ENCODE data around the gene ZFP3. TPM values are rescaled to one million over a fixed set of nuclear protein-coding genes. Genes with fewer than 3 reads are reported as not detected.
"Not testable (repeated sequence)": the region's sequence is repeated elsewhere in the genome, so short reads cannot be mapped to it uniquely, and the experiment has no call there.

ZFP3 gene
- total RNA-seq (2014; rRNA removed), result 0.06 and 0.17 TPM in 2 replicates
- polyA plus RNA-seq (2012), result 0.16 TPM

DNA sequence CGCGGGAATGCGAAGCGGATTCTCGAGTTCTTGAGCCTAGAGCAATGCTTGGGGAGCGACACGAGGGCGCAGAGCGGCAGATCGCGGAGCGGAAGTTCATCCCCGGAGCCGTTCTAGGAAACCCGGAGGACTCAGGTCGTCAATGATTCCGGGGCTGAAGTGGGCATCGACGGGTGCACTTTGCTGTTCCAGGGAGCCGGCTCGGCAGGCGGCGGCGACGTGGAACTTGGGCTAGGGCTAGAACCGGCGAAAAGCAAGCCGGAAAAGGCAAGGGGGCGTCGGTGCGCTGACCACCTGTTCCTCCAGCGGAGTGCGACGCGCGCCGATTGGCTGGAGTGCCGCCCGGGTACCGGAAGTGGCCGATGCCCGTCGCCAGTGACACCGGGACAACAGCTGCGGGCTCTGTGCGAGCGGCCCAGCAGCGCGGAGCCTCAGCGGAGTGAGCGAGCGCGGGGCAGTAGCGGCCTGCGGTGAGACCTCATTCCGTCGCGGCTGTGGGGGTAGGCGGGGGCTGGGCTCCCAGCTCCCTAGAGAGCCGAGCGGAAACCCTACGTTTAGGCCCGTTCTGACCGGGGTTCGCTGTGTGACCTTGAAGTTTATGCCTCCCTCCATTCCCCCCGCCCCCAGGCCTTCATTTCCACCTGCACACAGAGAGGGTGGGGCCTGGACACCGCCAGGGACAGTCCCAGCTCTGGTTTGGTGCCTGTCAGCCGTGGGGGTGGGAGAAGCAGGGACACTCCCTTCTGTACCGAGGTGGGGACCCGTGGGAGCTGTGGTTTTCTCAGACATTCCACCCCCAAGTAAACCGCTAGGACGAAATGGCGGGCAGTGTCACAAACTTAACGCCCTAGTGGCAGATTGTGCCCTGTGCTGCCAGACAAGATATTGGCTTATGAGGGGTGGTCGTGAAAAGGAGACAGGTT, at the start of gene ZFP3:
Gene ZFP3, plus strand, starts transcription at position 362 of the 923 bp plus-strand sequence. CDS start 13,038 bp downstream, outside the sequence.
- peak; percentile 24 for DNase-seq (ENCODE audit: low read depth)

DNA sequence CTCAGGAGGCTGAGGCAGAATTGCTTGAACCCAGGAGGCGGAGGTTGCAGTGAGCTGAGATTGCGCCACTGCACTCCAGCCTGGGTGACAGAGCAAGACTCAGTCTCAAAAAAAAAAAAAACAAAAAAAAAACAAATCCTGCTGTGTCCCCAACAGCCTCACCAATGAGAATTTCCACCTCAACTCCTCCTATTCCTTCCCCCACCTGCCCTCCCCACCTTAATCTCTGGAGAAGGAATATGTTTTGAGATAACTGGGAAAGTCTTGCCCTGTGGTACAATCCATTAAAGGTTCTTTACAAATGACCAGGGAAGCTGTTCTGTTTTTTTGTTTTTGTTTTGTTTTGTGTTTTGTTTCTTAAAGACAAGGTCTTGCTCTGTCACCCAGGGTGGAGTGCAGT, 48.1 kb upstream of the ZFP3 start:
- DNase-seq (ENCODE audit: low read depth), result not testable (repeated sequence)

DNA sequence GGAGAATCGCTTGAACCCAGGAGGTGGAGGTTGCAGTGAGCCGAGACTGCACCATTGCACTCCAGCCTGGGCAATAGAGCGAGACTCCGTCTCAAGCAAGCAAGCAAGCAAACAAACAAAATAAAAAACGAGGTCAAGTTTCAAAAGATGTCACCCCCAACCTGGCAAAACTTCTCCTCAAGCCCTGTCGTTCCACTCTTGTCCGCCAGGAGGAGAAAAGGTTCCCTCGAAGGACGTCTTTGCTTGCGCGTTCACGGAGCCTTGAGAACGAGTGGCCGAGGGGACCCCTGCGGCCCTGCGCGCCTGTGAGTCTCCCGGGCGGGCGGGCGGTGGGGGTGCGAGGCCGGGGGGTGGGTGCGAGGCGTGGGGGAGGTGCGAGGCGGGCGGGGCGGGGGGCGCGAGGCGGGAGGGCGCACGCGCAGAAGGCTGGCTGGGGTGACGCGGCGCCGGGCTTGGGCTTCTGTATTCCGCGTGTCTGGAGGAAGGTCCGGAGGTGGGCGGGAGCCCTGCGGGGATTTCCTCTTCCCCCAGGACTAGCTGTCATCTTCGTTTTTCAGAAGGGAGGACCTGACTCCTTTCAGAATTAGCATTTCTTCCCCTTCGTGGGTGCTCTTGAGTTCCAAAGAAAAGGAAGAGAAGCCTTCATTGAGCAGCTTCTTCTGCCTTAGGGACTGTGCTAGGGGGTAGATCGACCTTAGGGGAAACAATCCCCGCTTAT, 46.7 kb upstream of the ZFP3 start:
- peak; percentile 72 for DNase-seq (ENCODE audit: low read depth)

DNA sequence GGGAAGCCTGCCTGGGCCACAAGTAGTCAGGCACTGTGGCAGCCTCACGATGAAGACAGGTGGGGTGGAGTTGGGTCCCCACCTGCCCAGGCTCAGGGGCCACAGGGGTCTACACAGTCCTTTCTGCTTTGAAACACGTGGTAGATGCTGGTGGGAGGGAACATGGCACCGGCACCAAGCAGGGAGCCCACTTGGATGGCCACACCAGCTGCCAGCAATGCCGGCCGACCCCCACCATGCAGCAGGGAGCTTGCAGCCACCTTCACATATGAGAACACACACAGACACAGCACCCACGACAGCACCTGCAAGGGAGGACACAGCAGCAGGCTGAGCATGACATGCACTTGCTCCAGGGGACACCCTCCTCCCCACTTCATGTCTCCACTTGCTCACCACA, 45.4 kb upstream of the ZFP3 start:
- DNase-seq (ENCODE audit: low read depth), result no peak

DNA sequence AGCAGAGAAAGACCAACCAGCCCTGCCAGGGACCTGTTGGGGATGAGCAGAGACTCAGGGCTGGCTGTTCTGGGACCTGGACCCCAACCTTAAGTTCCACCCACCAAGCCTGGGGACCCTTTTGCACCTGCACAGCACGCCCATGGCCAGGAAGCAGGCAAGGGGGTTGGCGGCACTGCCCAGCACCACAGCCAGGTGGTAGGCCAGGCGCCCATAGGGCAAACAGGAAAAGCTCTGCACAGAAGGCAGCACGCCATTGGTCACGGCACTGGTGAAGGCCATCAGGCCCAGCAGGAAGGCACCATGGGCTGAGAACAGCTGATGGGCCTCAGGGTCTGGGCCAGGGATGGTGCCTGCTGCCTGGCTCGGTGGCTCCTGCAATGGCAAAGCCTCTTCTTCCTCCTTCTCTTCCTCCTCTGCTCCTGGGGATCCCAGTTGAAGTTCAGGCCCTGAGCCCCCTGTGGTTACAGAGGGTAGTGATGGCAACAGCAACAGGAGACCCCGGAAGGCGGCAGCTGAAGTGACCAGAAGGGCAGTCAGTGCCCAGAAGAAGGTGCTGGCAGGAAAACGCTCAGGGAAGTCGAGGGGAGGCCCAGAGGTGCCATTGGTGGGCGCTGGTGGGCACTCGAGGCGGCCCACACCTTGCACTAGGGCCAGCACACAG, 44.8 kb upstream of the ZFP3 start:
- DNase-seq (ENCODE audit: low read depth), result no peak

DNA sequence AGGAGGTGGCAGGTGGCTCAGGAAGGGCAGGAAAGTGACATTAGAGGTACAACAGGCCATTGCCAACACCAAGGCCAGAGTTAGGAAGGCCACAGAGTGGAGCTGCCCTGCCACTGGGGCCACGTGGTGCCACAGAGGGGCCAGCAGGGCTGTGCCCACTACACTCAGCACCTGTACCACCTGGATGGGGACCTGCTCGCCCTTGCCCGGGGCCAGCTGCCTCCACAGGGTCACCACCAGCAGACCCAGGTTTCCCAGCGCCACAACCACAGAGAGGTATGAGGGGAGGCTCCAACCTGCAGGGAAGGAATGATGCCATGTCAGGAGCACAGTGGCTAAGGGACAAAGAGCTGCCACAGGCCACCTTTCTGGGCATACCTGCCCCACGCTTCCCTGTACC, 44.2 kb upstream of the ZFP3 start:
- no peak for DNase-seq (ENCODE audit: low read depth)

DNA sequence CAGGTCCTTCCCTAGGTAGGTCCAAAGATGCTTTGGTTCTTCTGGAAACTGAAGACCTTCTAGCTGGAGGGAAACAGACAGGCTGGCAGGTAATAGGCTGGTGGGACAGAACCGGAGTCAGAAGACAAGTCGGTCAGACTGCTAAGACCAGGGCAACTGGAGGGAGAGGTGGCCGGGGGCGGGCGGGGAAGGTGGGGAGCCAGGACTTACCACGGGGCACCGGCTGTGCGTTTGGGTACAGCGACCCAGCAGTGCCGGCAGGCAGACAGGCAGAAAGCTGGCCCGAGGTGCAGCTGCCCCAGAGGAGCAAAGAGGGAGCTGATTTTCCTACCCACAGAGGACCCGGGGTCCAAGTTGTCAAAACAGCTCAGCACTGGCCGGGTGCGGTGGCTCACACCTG, 43.6 kb upstream of the ZFP3 start:
- DNase-seq (ENCODE audit: low read depth), result no peak

DNA sequence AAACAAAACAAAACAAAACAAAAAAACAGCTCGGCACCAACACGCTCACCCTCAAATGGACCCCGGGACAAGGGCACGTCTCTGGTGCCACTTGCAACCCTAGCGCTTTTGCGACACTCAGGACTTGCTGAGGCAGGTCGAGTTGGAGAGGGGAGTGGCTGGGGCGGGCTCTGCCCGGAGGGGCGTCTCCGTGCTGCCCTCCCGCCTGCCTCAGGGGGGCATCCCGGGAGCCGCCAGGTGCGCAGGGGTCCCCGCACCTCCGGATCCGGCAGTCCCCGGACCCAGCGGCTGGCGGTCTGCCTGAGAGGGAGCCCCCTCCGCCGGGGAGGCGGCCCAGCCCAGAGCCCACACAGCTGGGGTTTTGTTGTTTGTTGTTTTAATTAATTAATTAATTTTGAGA, 43.0 kb upstream of the ZFP3 start, which contains the start of gene SLC52A1:
Gene SLC52A1, minus strand, starts transcription at position 112 of the 400 bp plus-strand sequence. CDS start 820 bp downstream, outside the sequence.
- no peak for DNase-seq (ENCODE audit: low read depth)

DNA sequence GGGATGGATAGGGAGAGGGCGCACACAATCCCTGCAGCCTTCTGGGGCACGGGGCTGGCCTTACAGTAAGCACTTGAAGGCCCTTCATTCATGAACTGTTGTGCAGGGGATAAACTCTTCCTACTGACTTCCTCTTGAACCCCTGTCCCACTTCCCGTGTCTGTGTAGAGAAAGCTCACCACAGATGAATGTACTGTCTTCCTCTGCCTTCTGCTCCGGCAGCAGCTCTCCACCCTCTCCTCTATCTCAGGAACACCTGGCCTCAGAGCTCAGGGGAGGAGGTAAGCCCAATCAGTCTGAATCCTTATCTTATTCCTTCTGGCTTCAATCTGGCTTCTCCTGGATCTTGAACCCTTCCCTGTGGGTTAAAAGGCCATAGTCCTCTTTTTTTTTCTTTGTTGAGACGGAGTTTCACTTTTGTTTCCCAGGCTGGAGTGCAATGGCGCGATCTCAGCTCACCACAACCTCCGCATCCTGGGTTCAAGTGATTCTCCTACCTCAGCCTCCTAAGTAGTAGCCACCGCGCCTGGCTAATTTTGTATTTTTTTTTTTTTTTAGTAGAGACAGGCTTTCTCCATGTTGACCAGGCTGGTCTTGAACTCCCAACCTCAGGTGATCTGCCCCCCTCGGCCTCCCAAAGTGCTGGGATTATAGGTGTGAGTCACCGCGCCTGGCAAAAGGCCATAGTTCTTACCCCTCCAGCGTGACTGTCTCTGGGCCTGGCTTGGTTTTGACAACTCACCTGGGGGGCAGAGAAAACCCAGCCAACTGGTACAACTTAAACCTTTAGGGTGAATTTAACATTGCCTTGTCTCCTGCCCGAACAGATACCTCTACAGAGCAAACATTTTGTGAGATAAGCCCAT, 35.9 kb upstream of the ZFP3 start:
- DNase-seq (ENCODE audit: low read depth), result no peak

DNA sequence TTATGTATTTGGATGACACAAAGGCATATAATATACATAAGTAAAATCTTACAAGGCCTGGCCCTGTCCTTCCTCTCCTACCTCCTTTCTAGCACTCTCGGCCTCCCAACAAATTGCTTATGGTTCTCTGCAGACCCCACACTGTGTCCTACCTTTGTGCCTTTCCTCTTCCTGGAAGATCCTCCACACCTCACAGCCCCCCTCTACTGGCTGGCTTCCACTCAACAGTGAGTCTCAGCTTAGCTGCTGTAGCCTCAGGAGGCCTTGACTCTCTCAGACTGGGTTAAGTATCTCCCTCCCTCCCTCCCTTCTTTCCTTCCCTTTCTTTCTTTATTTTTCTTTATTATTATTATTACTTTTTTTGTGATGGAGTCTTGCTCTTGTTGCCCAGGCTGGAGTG, 34.7 kb upstream of the ZFP3 start:
- no peak for DNase-seq (ENCODE audit: low read depth)

DNA sequence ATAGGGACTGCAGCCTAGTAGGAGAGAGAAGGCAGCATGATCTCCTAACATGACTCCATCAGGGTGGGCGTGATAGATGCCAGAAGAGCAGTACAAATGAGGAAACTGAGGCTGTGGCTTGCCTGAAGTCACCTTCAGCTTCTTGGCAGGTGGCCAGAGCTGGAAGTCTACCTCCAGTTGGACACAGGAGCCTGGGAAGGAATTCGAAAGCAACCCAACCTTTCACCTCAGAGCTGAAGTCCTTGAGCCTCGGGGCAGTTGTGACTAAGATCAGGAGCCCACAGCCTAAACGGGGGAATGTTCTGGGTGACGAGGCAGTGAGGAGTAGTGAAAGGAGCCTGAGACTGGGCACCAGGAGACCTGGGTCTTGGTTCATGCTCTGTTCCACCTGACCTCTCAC, 33.6 kb upstream of the ZFP3 start:
- no peak for DNase-seq (ENCODE audit: low read depth)

DNA sequence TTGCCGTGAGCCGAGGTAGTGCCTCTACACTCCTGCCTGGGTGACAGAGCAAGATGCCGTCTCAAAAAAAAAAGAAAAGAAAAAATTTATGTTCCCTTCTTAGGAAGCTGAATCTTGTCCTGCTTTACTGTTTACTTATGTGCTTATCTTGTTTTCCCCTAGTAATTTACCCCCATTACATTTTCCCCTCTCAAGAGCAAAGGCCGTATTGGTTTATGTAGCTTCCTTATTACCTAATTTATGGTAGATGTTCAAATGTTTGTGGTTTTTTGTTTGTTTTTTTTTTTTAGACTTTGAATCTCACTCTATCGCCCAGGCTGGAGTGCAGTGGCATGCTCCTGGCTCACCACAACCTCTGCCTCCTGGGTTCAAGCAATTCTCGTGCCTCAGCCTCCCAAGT, 32.8 kb upstream of the ZFP3 start:
- no peak for DNase-seq (ENCODE audit: low read depth)

DNA sequence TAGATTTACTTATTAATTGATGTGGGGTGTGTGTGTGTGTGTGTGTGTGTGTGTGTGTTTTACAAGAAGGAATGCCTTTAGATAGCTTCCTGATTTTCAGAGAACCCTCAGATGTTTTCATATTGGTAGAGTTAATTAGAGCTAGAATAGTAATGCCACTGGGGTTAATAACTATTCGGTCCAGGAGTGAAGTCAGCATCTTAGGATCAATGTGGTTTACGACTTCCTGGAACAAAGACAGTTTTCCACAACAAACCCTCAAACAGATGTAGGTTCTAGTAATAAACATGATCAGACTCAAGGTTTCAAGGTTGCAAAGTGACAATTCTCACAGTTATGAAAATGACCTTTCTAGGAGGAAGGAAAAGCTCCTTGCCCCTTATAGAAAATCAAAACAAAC, 30.8 kb upstream of the ZFP3 start:
- DNase-seq (ENCODE audit: low read depth), result no peak

DNA sequence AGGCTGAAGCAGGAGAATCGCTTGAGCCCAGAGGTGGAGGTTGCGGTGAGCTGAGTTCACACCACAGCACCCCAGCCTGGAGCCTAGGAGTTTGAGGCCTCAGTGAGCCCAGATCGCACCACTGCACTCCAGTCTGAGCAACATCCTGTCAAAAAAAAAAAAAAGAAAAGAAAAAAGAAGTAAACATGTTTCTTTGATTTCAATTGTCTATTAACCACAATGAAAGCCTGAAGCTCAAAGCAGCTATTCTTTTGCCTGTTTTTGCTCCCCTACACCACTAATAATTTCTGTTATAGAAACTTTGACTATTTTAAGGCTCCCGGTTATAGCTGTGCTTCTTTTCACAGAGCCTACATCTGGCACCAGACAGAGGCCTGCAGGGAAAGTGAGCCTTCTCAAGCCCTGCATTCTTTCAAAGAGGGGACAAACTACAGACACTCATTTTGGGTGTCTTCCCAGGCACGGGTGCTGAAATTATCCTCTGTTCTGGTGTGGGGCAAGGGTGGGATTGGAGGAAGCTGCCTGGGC, 28.9 kb upstream of the ZFP3 start:
- DNase-seq (ENCODE audit: low read depth), result no peak

DNA sequence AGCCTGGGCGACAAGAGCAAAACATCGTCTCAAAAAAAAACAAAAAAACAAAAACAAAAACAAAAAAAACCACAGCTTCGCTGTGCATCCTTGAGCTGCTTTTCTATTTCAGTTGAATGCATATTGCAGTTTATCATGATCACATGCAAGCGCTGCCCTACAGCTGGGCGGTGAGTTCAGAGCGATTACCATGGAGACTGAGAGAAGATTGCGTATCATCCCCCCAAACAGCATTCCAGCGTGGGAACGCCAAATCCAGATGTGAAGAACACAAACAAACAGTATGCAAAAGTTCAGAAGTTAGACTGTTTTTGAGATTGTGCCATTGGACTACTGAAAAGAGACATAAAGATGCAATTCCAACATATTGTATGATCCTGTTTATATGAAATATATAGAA, 28.0 kb upstream of the ZFP3 start:
- no peak for DNase-seq (ENCODE audit: low read depth)

DNA sequence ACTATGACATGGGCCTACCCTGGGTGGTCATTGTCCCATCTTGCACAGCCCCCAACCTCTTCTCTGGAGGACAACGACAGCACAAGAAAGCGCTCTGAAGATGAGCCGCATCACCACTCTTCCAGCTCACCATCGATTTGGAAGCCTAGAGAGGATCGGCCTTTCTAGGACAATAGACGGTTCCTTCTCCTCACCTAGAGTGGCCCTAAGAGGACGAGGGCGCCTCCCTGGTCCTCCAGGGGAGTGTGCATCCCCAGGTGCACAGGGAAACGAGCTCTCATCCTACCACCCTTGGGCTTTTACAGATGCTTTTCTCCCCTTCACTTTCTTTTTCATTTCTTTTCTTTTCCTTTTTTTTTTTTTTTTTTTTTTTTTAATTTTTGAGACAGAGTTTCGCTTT, 22.7 kb upstream of the ZFP3 start:
- DNase-seq (ENCODE audit: low read depth), result no peak

DNA sequence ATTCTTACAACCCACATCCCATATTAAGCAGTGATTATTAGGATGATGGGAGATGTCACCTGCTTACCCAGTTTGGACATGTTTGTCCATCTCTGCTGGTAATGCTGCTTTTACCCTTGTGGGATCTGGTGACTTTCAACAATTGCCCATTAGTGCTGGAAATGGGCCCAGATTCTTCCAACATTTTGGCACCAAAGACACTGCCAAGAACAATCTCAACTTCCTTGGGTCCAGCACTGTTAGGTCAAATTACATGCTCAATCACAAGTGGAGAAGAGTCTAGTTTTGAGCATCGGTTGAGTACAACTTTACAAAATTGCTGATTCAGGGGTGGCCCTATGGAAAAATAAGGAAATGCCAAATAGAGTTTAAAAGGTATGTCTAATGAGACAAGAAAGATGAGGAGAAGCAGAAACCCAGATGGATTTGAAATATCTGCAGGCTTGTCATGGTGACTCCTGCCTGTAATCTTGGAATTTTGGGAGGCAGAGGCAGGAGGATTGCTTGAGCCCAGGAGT, 13.0 kb upstream of the ZFP3 start:
- no peak for DNase-seq (ENCODE audit: low read depth)

DNA sequence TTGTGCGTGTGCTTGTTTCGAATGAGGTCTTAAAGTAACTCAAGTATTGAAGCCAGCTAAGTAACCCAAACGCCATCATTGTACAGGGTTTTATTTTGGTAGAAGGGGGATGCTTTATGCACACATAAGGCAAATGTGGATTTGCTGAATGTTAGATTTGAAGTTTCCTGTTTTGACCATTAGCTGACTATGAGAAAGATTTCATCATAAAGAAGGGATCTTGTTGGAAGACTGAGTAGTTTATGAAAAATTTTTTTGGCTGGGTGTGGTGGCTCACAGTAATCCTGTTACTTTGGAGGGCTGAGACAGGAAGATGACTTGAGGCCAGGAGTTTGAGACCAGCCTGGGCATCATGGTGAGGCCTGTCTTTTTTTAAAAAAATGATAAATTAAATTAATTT, 10.0 kb upstream of the ZFP3 start:
- DNase-seq (ENCODE audit: low read depth), result no peak

DNA sequence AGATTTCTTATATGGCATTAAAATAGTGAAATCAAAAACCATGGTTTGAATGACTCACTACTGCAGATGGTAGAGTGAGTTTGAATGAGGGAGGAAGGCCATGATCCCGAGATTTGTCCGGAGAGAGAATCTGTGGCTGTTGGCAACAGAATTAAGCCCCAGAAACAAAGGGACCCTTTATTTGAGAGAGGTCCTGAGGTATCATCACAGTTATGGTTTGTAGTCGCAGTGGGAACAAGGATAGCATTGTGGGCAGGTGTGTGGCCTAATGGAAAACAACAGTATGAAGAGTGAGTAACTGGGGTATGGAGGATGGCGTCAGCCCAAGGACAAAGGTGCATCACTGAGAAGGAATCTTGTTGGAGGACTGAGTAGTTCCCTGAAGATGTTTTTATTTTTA, 8.5 kb upstream of the ZFP3 start:
- no peak for DNase-seq (ENCODE audit: low read depth)

DNA sequence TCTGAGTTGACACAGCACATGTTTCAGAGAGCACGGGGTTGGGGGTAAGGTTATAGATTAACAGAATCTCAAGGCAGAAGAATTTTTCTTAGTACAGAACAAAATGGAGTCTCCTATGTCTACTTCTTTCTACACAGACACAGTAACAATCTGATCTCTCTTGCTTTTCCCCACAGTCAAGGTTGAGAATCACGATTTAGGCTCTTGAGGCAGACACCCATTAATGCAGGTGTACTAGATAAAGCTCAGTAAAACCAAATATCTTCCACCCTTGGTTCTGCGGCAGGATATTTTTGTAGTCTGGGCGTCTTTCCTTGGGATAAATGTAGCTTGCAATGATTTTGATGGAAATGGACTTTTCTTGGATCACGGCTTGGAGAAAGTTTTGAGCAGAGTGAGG, 2.8 kb upstream of the ZFP3 start:
- DNase-seq (ENCODE audit: low read depth), result not testable (repeated sequence)

DNA sequence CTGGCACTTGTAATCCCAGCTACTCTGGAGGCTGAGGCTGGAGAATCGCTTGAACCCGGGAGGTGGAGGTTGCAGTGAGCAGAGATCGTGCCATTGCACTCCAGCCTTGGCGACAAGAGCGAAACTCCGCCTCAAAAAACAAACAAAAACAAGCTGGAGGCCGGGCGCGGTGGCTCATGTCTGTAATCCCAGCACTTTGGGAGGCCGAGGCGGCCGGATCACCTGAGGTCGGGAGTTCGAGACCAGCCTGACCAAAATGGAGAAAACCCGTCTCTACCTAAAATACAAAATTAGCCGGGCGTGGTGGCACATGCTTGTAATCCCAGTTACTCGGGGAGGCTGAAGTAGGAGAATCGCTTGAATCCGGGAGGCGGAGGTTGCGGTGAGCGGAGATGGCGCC, 992 bp upstream of the ZFP3 start:
- not testable (repeated sequence) for DNase-seq (ENCODE audit: low read depth)
